ENCODE data around the gene PMEL. TPM values are rescaled to one million over a fixed set of nuclear protein-coding genes. Genes with fewer than 3 reads are reported as not detected.

Gene PMEL
- 0.38 and 0.81 TPM in 2 replicates for total RNA-seq

DNA sequence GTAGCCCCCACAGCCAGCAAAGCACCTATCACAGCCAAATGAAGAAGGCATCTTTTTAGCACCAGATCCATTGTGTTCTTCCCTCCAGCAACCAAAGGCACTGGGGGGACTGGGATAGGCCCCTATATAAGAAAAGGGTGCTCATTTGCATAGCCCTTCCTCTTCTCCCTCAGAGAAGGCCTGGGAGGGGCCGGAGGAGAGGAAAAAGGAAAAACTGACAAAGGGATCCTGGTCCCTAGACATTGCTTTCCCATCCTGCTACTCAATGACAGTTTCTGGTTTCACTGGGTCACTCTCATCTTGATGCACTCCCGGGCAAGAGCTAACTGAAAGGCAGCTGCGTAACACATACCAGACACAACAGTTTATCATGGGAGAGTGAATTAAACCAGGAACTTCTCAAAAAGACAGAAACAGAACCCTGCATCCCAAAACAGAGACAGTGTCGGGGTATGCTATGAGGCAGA, at the start of gene PMEL:
Gene PMEL, minus strand, starts transcription at position 102 of the 467 bp plus-strand sequence. Its CDS starts 31 bp downstream, at position 71.

DNA sequence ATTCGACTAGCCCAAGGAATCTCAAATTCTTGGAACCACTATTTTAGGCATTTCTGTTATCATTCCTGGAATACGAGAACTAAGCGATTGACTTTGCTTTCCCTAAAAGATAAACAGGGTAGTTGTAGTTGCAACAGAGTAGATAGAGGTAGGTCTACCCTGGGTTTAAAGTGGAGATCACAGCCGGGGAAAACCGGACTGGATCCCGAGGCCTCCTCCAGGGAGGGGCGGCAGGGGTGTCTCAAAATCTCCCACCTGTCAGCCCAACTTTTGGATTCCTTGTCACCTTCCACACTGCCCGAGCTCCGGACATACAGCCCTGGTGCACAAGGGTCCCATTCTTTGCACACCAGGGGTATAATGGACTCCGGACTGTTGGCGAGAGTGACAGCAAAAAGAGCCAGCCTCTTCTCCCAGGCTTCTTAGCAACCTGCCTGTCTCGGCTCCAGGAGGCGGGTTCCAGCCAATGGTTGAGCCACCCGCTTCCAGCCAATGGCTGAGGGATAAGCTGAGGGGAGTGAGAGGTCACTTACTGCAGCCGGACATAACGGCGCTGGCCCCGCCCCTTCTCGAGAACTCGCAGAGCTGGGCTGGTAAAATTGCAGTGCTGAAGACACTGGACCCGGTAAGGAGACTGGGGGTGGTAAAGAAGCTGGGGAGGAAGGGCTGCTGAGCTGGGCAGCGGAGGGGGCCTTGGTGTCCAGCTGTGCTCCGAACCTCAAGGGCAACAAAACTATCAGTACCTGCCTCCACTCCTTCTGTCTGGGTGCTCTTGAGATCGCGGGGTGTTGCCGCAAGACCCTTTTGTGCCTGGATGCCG, 31.1 kb upstream of the PMEL start, which contains the start of gene SUOX:
Gene SUOX, plus strand, starts transcription at position 562 of the 820 bp plus-strand sequence. CDS start 4,946 bp downstream, outside the sequence.

DNA sequence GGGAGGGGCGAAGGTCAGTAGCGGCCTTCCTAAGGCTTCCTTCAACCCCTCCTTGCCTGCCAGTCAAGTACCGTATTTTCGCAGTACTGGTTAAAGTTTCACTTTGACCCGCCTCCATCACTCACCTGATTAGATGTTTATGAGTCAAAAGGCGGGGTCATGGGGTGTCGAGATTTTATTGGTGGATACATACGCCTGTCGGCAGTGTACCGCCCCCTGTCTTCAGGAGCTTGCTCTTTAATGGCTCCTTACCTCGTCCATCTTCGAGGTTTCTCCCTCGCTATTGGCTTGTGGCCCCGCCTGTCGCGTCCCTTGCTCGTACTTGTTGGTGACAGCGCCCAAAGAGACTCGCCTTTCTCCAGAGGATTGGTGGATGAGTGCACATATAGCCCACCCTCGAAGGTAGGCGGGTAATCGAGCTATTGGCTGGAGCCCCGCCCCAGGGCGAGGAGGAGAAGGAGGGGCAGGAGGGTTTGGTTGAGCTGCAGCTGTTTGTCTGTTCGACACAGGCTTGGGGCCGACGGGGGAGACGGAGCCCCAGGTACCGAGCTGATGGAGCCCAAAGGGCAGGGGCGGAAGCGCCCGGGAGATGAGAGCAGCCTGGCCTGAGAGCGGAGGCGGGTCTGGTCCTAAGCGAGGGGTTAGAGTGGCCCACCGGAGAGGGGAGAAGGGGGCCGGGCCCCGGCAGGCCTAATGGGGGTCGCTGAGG, 7.9 kb upstream of the PMEL start, which contains the start of gene RAB5B:
Gene RAB5B, plus strand, starts transcription at position 480 of the 709 bp plus-strand sequence. CDS start 12,883 bp downstream, outside the sequence.

DNA sequence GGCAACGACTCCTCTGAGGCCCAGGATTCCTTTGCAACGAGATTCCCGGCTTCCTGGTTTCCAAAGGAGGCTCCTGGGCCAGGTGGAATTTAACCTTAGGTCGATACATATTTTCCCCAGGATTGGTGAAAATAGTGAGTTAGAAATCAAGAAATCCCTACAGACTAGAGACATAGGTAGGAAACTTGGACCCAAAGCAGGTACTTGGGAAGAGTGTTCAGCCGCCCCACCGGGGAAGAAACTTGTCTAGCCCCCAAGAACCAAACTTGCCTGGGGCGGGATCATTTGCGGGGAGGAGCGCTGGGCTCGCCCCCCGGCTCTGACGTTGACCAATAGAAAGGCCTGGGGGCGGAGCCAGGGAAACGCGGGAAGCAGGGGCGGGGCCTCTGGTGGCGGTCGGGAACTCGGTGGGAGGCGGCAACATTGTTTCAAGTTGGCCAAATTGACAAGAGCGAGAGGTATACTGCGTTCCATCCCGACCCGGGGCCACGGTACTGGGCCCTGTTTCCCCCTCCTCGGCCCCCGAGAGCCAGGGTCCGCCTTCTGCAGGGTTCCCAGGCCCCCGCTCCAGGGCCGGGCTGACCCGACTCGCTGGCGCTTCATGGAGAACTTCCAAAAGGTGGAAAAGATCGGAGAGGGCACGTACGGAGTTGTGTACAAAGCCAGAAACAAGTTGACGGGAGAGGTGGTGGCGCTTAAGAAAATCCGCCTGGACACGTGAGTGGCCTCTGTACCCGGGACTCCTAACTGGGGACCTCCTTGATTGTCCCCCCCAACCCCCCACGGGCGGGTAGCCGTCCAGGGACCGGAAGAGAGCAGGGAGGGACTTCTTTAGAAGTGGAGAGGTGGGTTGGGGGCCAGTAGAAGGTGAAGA, 803 bp upstream of the PMEL start, which contains the start of gene CDK2:
Gene CDK2, plus strand, starts transcription at position 423 of the 874 bp plus-strand sequence. Its CDS starts 179 bp downstream, at position 602.

DNA sequence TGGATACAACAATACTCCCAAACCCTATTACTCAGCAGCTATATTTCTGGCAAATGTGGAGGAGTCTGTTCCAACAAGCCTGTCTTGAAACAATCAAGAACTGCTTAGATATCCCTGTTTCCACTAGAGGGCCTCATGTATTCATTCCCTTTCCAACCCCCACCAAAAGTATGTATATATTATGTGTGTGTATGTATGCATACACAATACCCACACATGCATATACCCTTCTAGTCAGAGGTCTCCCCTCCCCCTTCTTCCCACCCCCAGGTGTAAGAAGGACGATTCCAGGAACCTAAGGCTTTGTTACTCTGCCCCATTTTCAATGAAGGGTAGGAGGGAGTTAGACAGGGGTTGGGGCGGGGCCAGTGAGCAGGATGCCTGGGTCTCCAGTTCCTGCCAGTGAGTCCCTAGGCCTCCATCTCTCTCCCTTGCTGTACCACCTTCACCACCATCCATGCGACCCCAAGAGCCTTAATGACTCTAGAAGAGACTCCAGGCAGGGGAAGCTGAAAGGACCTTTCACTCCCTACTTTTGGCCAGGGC, 35.0 kb downstream of the PMEL start, which contains the start of gene DGKA:
Gene DGKA, plus strand, starts transcription at position 392 of the 546 bp plus-strand sequence. CDS start 5,342 bp downstream, outside the sequence.

DNA sequence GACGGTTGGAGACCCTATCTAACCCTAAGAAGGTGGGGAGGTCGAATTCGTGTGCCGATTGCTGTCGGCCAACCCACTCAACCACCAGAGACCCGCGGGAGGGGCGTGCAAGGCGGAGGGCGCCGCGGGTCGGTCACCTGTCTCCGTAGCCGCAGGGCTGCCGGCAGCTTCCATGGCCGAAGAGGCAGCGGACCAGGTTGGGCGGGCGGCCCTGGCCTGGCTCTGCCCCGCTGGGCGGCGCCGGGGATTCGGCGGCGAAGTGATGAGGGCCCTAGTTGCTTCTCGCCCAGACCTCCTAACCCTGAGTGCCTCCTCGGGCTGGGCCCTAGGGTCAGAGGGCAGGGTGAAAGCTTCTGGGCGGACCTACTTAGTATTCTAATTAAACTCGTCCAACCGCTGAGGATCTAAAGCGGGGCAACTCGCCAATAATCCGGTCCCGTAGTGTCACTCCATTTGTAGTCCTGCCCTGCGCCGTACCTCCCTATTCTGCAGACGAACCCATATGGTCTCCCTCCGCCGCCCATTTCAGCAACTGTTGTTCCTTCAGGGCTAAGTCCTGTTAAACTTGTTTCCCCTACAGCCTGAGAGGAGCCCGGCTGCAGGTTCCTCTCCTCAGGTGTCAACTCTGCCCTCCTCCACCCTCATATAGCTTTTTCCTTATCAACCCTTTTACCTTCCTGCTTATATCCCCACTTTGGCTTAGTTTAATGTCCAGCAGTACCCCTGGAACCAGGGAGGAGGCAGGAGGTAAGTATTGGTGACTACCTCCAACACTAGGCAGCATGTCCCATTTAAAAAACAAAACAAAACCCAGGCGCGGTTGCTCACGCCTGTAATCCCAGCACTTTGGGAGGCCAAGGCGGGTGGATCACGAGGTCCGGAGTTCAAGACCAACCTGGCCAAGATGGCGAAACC, 38.0 kb downstream of the PMEL start, which contains the start of gene PYM1:
Gene PYM1, minus strand, starts transcription at position 307 of the 915 bp plus-strand sequence. Its CDS starts 133 bp downstream, at position 174.

Other genes with a start within 250 kb of the PMEL start
- 47.5 and 72.9 TPM in 2 replicates for gene BLOC1S1, start 250.0 kb downstream of the PMEL start, total RNA-seq
- 0.97 and 1.6 TPM in 2 replicates for gene RDH5, start 245.6 kb downstream of the PMEL start, total RNA-seq
- 1,206 and 1,347 TPM in 2 replicates for gene CD63, start 237.0 kb downstream of the PMEL start, total RNA-seq
- 0.65 and 2.7 TPM in 2 replicates for gene GDF11, start 222.9 kb downstream of the PMEL start, total RNA-seq
- gene SARNP, start 148.3 kb downstream of the PMEL start, total RNA-seq, result 87.5 and 139 TPM in 2 replicates
- gene ORMDL2, start 148.0 kb downstream of the PMEL start, total RNA-seq, result 21.0 and 62.7 TPM in 2 replicates
- gene DNAJC14, start 136.5 kb downstream of the PMEL start, total RNA-seq, result 40.2 and 54.4 TPM in 2 replicates
- 0.49 and 1.4 TPM in 2 replicates for gene MMP19, start 123.1 kb downstream of the PMEL start, total RNA-seq
- gene PYM1, start 38.1 kb downstream of the PMEL start, total RNA-seq, result 27.3 and 33.2 TPM in 2 replicates
- 29.0 and 37.6 TPM in 2 replicates for gene DGKA, start 34.9 kb downstream of the PMEL start, total RNA-seq
- gene CDK2, start 788 bp upstream of the PMEL start, total RNA-seq, result 27.1 and 35.3 TPM in 2 replicates
- gene RAB5B, start 8.0 kb upstream of the PMEL start, total RNA-seq, result 30.6 and 52.0 TPM in 2 replicates
- 6.5 and 12.3 TPM in 2 replicates for gene SUOX, start 31.2 kb upstream of the PMEL start, total RNA-seq
- 0.16 and 0.25 TPM in 2 replicates for gene IKZF4, start 55.0 kb upstream of the PMEL start, total RNA-seq
- 32.6 and 61.2 TPM in 2 replicates for gene RPS26, start 75.9 kb upstream of the PMEL start, total RNA-seq
- 0.63 TPM in 1 of 2 replicates, not detected in the other for gene ERBB3, start 114.1 kb upstream of the PMEL start, total RNA-seq
- 114 and 216 TPM in 2 replicates for gene PA2G4, start 138.5 kb upstream of the PMEL start, total RNA-seq
- 2,621 and 2,969 TPM in 2 replicates for gene RPL41, start 150.6 kb upstream of the PMEL start, total RNA-seq
- 4.4 and 6.4 TPM in 2 replicates for gene ZC3H10, start 152.2 kb upstream of the PMEL start, total RNA-seq
- 328 and 362 TPM in 2 replicates for gene ESYT1, start 162.2 kb upstream of the PMEL start, total RNA-seq
- gene MYL6B, start 186.5 kb upstream of the PMEL start, total RNA-seq, result 69.4 and 71.4 TPM in 2 replicates
- 3,299 and 3,963 TPM in 2 replicates for gene MYL6, start 192.3 kb upstream of the PMEL start, total RNA-seq
- 38.0 and 56.8 TPM in 2 replicates for gene SMARCC2, start 223.4 kb upstream of the PMEL start, total RNA-seq

All from bladder microvascular endothelial cell (primary cell).